GM19240 (cell line): ENCODE measurements around the gene PUM1.
A peak's percentile ranks its signal among the peaks of the same experiment; 100 is the strongest.

Experiments
- DNase-seq: peaks from one replicate; pipeline ENCODE4 v3.0.0; 2011; ENCODE audit warnings: low spot score; ENCODE audit not compliant: insufficient read length

The PUM1 gene

DNA sequence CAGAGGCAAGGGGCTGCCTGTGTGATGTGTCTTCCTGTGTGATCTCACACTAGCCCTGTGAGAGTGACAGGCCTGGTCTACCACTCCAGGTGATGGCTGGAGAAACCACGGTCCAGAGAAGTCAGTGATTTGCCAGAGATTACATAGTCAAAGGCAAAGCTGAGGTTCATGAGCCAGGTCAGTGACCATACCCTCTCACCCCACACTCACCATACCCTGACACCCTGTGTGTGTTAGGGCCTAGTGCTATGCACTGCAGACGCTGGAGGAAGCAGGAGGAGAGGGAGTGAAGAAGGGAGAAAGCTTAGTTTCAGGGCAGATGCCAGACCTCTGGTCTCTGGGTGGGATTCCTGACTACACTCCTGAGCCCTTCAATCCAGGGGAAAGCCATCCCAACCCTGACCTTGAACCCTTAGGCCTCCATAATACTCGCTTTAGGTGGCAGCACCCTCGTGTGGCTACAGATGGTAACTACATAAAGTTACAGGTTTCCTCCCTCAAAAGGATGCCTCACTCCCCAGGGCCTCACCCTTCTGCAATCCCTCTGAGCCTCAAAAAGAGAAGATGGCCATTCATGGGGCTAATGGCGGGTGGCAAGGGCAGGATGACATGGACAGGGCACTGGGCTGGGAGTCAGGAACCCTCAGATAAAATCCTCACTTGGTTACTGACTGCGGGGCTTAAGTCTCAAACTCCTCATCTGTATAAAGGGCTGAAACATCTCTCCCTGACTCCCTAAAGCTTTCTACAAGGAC lies 136.2 kb downstream of the PUM1 start:
- DNase-seq, result no peak

DNA sequence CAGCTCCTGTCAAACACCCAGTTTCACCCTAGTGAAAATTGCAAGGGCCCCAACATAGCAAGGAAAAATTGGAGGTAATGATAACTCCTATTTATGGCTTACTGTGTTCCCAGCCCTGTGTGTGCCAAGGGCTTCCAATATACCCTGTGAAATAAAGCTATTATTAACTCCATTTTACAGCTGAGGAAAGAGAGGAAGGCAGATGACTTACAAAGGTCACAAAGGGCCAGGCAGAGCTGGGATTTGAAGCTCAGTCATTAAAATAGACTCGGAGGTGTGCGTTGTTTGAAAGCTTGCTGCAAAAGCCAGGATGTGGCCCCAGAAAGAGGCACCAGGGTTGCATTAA lies 136.8 kb downstream of the PUM1 start:
- DNase-seq, result no peak

DNA sequence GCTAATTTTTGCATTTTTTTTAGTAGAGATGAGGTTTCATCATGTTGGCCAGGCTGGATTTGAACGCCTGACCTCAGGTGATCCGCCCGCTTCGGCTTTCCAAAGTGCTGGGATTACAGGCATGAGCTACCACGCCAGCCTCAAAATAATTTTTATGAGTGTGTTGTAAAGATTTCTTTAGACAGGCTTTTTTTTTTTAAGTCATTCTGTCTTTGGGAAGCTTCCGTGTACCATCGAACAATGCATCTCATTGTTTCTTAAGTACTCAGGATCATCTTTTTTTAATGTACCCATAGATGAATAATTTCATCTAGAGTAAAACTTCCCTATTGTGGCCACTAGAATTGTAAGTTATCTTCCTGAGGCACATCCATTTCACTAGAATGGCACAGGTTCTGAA lies 137.3 kb downstream of the PUM1 start:
- DNase-seq, result no peak

- DNase-seq, result no peak
These were observed 138.1 kb downstream of the PUM1 start for GRCh38 chr1:30927448-30927847.

DNA sequence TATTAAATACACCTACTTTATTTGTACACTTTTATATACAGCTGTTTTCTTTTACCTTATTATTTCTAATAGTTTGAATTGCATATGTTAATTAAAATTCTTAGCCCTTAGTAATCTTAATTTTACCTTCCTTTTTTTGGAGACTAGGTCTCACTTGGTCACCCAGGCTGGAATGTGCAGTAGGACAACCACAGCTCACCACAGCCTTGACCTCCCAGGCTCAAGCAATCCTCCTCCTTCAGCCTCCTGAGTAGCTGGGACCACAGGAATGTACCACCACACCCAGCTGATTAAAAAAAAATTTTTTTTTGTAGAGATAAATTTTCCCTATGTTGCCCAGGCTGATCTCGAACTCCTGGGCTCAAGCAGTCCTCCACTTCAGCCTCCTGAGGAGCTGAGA lies 141.9 kb downstream of the PUM1 start:
- no peak for DNase-seq

DNA sequence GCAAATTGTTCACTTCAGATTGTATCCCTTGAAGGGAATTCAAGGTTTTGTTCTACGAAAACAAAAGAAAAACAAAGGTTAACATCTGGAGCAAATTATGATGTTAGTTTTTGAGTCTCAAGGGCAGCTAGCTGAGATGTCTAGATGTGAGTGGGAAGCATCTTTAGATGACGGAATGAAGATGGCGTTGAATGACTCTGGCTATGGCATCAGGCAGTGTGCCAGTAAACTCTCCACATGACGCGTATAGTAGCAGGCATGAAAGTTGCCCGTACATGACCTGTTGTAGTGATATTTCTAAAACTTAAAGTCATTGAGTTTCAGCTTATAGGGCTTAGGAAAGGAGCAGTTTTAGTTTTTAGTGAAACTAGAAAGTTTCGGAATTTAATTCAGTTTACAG lies 144.7 kb downstream of the PUM1 start:
- no peak for DNase-seq

- DNase-seq, result no peak
These were observed 146.3 kb downstream of the PUM1 start for GRCh38 chr1:30919025-30919881.

GRCh38 chr1:30916296-30916695 lies 149.2 kb downstream of the PUM1 start:
- DNase-seq, result no peak

DNA sequence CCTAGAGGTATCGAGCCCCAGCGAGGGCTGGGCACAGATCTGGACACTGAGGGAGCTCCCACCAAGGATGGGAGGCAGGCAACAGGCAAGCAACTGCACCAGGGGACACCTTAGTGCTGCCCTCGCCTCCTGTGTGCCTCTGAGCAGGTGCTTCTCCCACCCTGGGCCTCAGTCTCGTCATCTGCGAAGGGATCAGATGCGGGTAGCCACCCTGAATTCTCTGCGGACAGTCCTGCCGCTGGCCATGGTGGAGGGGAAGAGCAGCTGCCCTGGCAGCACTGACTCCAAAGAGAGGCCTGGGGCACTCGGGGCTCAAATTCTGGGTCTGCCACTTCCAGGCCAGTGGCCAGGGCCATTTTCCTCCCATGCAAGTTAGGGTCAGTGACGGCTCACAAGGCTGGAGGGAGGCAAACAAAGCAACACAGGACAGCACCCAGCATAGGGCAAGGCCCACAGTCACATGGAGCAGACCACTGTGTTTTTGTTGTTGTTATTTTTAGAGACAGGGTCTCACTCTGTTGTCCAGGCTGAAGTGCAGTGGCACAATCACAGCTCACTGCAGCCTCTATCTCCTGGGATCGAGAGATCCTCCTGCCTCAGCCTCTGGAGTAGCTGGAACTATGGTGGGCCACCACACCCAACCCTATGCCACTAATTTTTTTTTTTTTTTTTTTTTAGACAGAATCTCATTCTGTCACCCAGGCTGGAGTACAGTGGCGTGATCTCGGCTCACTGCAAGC lies 149.9 kb downstream of the PUM1 start:
- DNase-seq, result no peak

DNA sequence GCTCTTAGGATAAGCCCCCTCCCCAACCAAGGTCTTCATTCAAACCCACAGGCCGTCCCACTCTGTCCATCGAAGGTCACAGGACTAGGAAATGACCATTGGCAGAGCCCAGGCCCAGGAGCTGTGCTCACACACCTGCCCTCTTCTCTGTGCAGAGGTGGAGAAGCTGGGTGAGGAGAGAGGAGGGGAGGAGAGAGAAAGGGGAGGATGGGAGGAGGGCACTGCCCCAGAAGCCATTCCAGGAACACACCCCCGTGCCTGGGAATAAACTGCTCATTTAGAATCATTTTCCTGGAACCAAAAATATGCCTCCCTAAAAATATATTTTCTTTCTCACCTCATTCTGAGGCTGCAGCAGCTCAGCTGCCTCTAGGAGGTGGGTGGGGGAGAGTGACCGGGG lies 150.6 kb downstream of the PUM1 start:
- no peak for DNase-seq

DNA sequence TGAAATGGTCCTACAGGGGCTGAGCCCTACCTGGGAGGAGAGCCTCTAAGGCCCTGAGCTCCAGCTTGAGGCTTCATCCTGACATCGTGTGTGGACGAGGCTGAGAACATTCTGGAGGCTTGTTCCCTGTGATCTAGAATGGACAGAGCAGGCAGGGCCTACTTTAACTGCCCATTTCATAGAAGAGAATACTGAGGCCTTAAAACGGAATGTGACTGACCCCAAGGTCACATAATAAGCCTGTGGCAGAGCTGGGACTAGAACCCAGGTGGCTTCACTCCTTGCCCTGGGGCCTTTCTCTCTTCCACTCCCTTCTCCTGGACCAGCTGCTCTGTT lies 151.0 kb downstream of the PUM1 start:
- DNase-seq, result no peak

DNA sequence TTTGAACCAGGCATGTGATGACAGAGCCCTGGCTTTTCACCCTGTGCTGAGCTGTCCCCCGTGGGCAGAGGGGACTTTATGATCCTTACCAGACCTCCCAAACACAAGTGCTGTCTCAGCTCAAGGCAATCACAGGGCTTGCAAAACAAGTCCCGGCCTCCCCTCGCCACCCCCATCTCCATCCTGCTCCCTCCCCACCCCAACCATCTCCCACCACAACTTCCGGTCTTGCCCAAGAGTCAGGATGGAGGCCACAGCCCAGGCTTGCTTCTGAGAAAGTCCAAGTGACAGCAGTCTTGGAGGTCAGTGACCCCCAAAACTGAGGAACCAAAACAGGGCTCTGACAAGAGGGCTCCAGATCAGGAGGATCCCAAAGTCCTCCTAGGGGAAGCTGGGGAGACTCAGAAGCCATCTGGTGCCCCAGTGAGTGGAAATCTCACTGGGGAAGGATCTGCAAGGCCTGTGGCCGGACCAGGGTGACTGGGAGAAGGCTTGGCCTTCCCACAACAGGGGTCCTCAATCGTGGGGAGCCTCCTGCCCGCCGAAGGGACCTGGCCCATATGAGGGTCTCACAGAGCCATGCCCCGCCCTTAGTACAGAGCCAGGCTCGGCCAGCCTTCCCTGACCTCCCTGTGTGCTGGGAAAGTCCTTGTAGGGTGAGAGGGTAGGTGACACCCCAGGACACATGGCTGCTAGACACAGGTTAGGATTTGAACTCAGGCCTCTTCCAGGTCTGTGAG lies 152.4 kb downstream of the PUM1 start:
- DNase-seq, result no peak

- DNase-seq, result no peak
These were observed 153.3 kb downstream of the PUM1 start for GRCh38 chr1:30912224-30912623.

DNA sequence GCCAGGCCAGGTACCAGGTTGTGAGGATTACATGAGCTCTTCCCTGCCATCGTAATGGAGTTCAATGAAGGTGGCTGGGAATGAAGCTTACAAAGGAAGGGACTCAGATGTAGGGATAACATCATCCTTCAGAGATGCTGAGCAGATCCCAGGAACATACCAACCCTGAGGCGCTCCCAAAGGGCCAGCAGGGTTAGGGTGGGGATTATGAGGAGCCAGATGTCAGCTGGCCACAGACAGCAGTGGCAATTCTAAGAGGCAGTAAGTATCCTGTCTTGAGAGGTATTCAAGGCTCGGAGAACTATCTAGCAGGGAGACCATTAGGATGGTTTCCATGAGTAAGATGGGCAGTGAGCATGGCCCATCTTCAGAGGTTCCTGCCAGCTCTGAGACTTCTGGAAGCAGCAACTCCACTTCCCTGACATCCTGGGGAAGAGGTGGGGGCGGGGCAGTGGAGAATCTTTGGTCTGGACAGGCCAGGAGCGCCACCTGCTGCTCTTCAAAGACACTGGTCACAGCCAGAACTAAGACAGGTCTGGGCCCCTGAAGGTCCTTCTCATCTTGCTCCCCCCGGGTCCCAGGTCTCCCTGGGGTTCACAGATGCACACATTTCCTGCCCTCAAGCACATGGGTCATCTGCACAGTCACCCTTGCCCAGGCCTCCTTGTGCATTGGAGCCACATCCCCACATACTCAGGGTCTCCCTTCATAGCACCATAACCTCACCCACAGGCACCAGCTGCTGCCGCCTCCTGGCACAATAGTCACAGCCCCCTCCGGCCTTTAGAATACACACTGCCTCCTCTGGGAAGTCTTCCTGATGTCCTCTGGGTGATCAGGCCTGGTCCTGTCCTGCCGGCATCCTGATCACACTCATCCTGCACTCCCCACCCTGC lies 154.2 kb downstream of the PUM1 start:
- peak; percentile 72 for DNase-seq

- no peak for DNase-seq
These were observed 156.0 kb downstream of the PUM1 start for GRCh38 chr1:30909365-30910068.

DNA sequence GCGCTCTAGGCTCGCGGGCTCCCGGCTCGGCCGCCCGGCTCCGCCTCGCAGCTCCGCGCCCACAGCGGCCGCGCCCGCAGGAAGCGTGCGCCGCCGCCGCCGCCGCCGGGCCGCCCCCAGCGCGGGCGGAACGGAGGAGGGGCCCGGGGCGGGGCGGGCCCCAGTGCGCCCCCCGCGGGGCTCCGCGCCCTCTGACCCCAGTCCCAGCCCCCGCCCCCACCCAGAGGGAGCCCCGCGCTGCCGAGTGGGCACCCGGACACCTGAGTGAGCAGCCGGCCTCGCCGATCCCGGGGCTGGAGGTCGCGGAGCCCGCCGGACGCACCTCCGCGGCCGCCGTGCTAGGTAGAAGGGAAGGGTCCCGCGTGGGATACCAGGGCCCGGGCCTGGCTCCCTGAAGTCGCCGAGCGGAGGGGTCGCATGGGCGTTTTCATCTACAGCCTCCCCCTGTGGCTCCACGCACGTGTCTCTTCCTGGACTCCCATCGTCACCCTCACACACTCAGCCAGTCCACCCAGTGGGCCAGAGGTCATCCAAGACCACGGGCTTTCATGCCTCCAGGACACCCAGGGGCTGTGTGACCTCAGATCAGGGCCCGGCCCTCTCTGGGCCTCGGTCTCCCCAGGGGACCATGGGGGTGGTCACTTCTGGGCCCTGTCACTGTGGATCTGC lies 156.7 kb downstream of the PUM1 start, which contains the start of gene SDC3:
Gene SDC3, minus strand, starts transcription at position 63 of the 669 bp plus-strand sequence. CDS start 172 bp downstream, outside the sequence.
- no peak for DNase-seq

- DNase-seq, result no peak
These were observed 157.2 kb downstream of the PUM1 start for GRCh38 chr1:30908316-30908695.

- DNase-seq, result no peak
These were observed 157.8 kb downstream of the PUM1 start for GRCh38 chr1:30907481-30908315.
